Measurements from ENCODE around the gene LRRC15. TPM values are rescaled to one million over a fixed set of nuclear protein-coding genes. Genes with fewer than 3 reads are reported as not detected.

Gene LRRC15
- total RNA-seq, 5 donors from 2014 or later (not counting 1 experiment from before 2014, with no cell fraction given) = not detected

GRCh38 chr3:194346035-194346434 lies 23.5 kb downstream of the LRRC15 start:
- DNase-seq = no peak

GRCh38 chr3:194344012-194344411 lies 25.5 kb downstream of the LRRC15 start:
- peaks cover 0 to 3% (median 2%) of the 10 kb centered on the region in 3 donors for H3K4me1 Mint-ChIP-seq
- CTCF ChIA-PET = interaction anchor here (0.6 to 3.8 kb wide), 18 partner anchors 9 to 678 kb away, joined by 3 to 16 read pairs (median 4); partner anchors contain the start of gene GP5 (in 2 of the 2)
- POLR2A ChIA-PET = interaction anchor here (0.7 to 0.9 kb wide), 2 partner anchors 10 to 153 kb away, joined by 3 read pairs; no protein-coding TSS in a partner anchor
- Histone ChIP-seq H3K36me3 (ENCODE audit: control insufficient read depth in 2 of 2, extremely low read depth in 1 of 2, insufficient read depth in 1 of 2, low read length in 1 of 2) (no peaks in the 10 kb centered on the region), H3K9me3 (no peaks in the 10 kb centered on the region), H3K27me3 (replicated peaks in 1 of 2; ENCODE audit: control insufficient read depth in 2 of 2, extremely low read depth in 1 of 2, insufficient read depth in 2 of 2, low read length in 1 of 2) (peaks cover 0 to 46% of the 10 kb centered on the region in 2 experiments), H3K4me1 (ENCODE audit: control insufficient read depth in 1 of 2, extremely low read depth in 1 of 2, insufficient read depth in 2 of 2, low read length in 2 of 2) (no peaks in the 10 kb centered on the region), H3K27ac (ENCODE audit: low read length) (no peak overlapping the region), H3K4me3 (ENCODE audit: control insufficient read depth in 1 of 2, extremely low read depth in 1 of 2, low read length in 1 of 2) (no peak overlapping the region)
- H3K4me3 Mint-ChIP-seq = no peak overlapping the region
- no peak overlapping the region for H3K27ac Mint-ChIP-seq
- H3K36me3 Mint-ChIP-seq = no peaks in the 10 kb centered on the region
- DNase-seq (peak; percentile 28 to 82 (median 60)), ATAC-seq (replicated peaks in 1 of 4) (peak; percentile 59 to 65 (median 64))
- peaks cover 5 to 25% of the 10 kb centered on the region in 2 donors for H3K27me3 Mint-ChIP-seq
- WGBS (ENCODE audit: insufficient coverage) = 55% methylated on average over 9 of the region's 9 CpGs
- H3K9me3 Mint-ChIP-seq = no peaks in the 10 kb centered on the region

More at GRCh38 chr3:194346035-194346434, 23.5 kb downstream of the LRRC15 start:
- no peak for ATAC-seq (replicated peaks in 1 of 4)
- H3K4me1 Mint-ChIP-seq = peaks cover 0 to 3% (median 2%) of the 10 kb centered on the region in 3 donors
- H3K27me3 Mint-ChIP-seq = peaks cover 5 to 23% of the 10 kb centered on the region in 2 donors
- peaks cover 0 to 46% of the 10 kb centered on the region in 2 experiments for H3K27me3 ChIP-seq (replicated peaks in 1 of 2; ENCODE audit: control insufficient read depth in 2 of 2, extremely low read depth in 1 of 2, insufficient read depth in 2 of 2, low read length in 1 of 2)
- WGBS (ENCODE audit: insufficient coverage) = 78% methylated on average over 8 of the region's 9 CpGs
- H3K4me1 ChIP-seq (ENCODE audit: control insufficient read depth in 1 of 2, extremely low read depth in 1 of 2, insufficient read depth in 2 of 2, low read length in 2 of 2) = no peaks in the 10 kb centered on the region
- no peak overlapping the region for H3K27ac ChIP-seq (ENCODE audit: low read length)
- CTCF ChIA-PET = interaction anchor here (1.1 to 2.1 kb wide), 4 partner anchors 10 to 61 kb away, joined by 3 to 7 read pairs (median 4); no protein-coding TSS in a partner anchor
- POLR2A ChIA-PET = no interaction called here
- H3K36me3 Mint-ChIP-seq = no peaks in the 10 kb centered on the region
- H3K27ac Mint-ChIP-seq = no peak overlapping the region
- no peaks in the 10 kb centered on the region for H3K9me3 Mint-ChIP-seq
- H3K36me3 ChIP-seq (ENCODE audit: control insufficient read depth in 2 of 2, extremely low read depth in 1 of 2, insufficient read depth in 1 of 2, low read length in 1 of 2) = no peaks in the 10 kb centered on the region
- H3K9me3 ChIP-seq = no peaks in the 10 kb centered on the region
- no peak overlapping the region for H3K4me3 Mint-ChIP-seq
- H3K4me3 ChIP-seq (ENCODE audit: control insufficient read depth in 1 of 2, extremely low read depth in 1 of 2, low read length in 1 of 2) = no peak overlapping the region

GRCh38 chr3:194343561-194343893 lies 26.0 kb downstream of the LRRC15 start:
- H3K9me3 Mint-ChIP-seq = no peaks in the 10 kb centered on the region
- no peak overlapping the region for H3K4me3 ChIP-seq (ENCODE audit: control insufficient read depth in 1 of 2, extremely low read depth in 1 of 2, low read length in 1 of 2)
- no peaks in the 10 kb centered on the region for H3K36me3 ChIP-seq (ENCODE audit: control insufficient read depth in 2 of 2, extremely low read depth in 1 of 2, insufficient read depth in 1 of 2, low read length in 1 of 2)
- H3K4me3 Mint-ChIP-seq = no peak overlapping the region
- ChIA-PET CTCF (interaction anchor here (0.6 to 3.8 kb wide), 18 partner anchors 8 to 678 kb away, joined by 3 to 16 read pairs (median 4); partner anchors contain the start of gene GP5 (in 2 of the 2)), POLR2A (interaction anchor here (0.7 to 0.9 kb wide), 2 partner anchors 9 to 152 kb away, joined by 3 read pairs; no protein-coding TSS in a partner anchor)
- no peaks in the 10 kb centered on the region for H3K36me3 Mint-ChIP-seq
- H3K4me1 Mint-ChIP-seq = peaks cover 0 to 3% (median 2%) of the 10 kb centered on the region in 3 donors
- no peak overlapping the region for H3K27ac ChIP-seq (ENCODE audit: low read length)
- H3K4me1 ChIP-seq (ENCODE audit: control insufficient read depth in 1 of 2, extremely low read depth in 1 of 2, insufficient read depth in 2 of 2, low read length in 2 of 2) = no peaks in the 10 kb centered on the region
- no peaks in the 10 kb centered on the region for H3K9me3 ChIP-seq
- ATAC-seq (replicated peaks in 1 of 4) (no peak), DNase-seq (no peak)
- no CpG with 5 or more reads among the region's 2 CpGs for WGBS (ENCODE audit: insufficient coverage)
- no peak overlapping the region for H3K27ac Mint-ChIP-seq
- H3K27me3 Mint-ChIP-seq = peaks cover 5 to 25% of the 10 kb centered on the region in 2 donors
- peaks cover 0 to 46% of the 10 kb centered on the region in 2 experiments for H3K27me3 ChIP-seq (replicated peaks in 1 of 2; ENCODE audit: control insufficient read depth in 2 of 2, extremely low read depth in 1 of 2, insufficient read depth in 2 of 2, low read length in 1 of 2)

GRCh38 chr3:194342861-194343560 lies 26.5 kb downstream of the LRRC15 start:
- H3K4me1 Mint-ChIP-seq = peaks cover 0 to 3% (median 2%) of the 10 kb centered on the region in 3 donors

GRCh38 chr3:194340757-194341400 lies 28.7 kb downstream of the LRRC15 start:
- no peaks in the 10 kb centered on the region for H3K36me3 Mint-ChIP-seq
- no peak overlapping the region for H3K27ac Mint-ChIP-seq
- WGBS (ENCODE audit: insufficient coverage) = 92% methylated on average over 22 of the region's 24 CpGs
- H3K27ac ChIP-seq (ENCODE audit: low read length) = no peak overlapping the region
- H3K36me3 ChIP-seq (ENCODE audit: control insufficient read depth in 2 of 2, extremely low read depth in 1 of 2, insufficient read depth in 1 of 2, low read length in 1 of 2) = no peaks in the 10 kb centered on the region
- H3K27me3 ChIP-seq (replicated peaks in 1 of 2; ENCODE audit: control insufficient read depth in 2 of 2, extremely low read depth in 1 of 2, insufficient read depth in 2 of 2, low read length in 1 of 2) = peaks cover 0 to 47% of the 10 kb centered on the region in 2 experiments
- DNase-seq = no peak
- H3K9me3 Mint-ChIP-seq = no peaks in the 10 kb centered on the region
- peaks cover 0 to 3% (median 2%) of the 10 kb centered on the region in 3 donors for H3K4me1 Mint-ChIP-seq
- ATAC-seq (replicated peaks in 1 of 4) = no peak
- no peak overlapping the region for H3K4me3 ChIP-seq (ENCODE audit: control insufficient read depth in 1 of 2, extremely low read depth in 1 of 2, low read length in 1 of 2)
- CTCF ChIA-PET = interaction anchor here (0.6 to 0.7 kb wide), 2 partner anchors 64 to 474 kb away, joined by 3 to 5 read pairs; no protein-coding TSS in a partner anchor
- POLR2A ChIA-PET = no interaction called here
- H3K4me3 Mint-ChIP-seq = no peak overlapping the region
- no peaks in the 10 kb centered on the region for H3K9me3 ChIP-seq
- H3K27me3 Mint-ChIP-seq = peaks cover 5 to 33% of the 10 kb centered on the region in 2 donors
- H3K4me1 ChIP-seq (ENCODE audit: control insufficient read depth in 1 of 2, extremely low read depth in 1 of 2, insufficient read depth in 2 of 2, low read length in 2 of 2) = no peaks in the 10 kb centered on the region

More at GRCh38 chr3:194342861-194343560, 26.5 kb downstream of the LRRC15 start:
- POLR2A ChIA-PET = interaction anchor here (0.7 to 0.9 kb wide), 2 partner anchors 8 to 152 kb away, joined by 3 read pairs; no protein-coding TSS in a partner anchor
- Mint-ChIP-seq H3K4me3 (no peak overlapping the region), H3K36me3 (no peaks in the 10 kb centered on the region), H3K27ac (no peak overlapping the region), H3K9me3 (no peaks in the 10 kb centered on the region), H3K27me3 (peaks cover 5 to 25% of the 10 kb centered on the region in 2 donors)
- H3K4me1 ChIP-seq (ENCODE audit: control insufficient read depth in 1 of 2, extremely low read depth in 1 of 2, insufficient read depth in 2 of 2, low read length in 2 of 2) = no peaks in the 10 kb centered on the region
- 83% methylated on average over 2 of the region's 9 CpGs for WGBS (ENCODE audit: insufficient coverage)
- no peaks in the 10 kb centered on the region for H3K9me3 ChIP-seq
- DNase-seq (no peak), ATAC-seq (replicated peaks in 1 of 4) (no peak)
- H3K4me3 ChIP-seq (ENCODE audit: control insufficient read depth in 1 of 2, extremely low read depth in 1 of 2, low read length in 1 of 2) = no peak overlapping the region
- peaks cover 0 to 46% of the 10 kb centered on the region in 2 experiments for H3K27me3 ChIP-seq (replicated peaks in 1 of 2; ENCODE audit: control insufficient read depth in 2 of 2, extremely low read depth in 1 of 2, insufficient read depth in 2 of 2, low read length in 1 of 2)
- no peaks in the 10 kb centered on the region for H3K36me3 ChIP-seq (ENCODE audit: control insufficient read depth in 2 of 2, extremely low read depth in 1 of 2, insufficient read depth in 1 of 2, low read length in 1 of 2)
- CTCF ChIA-PET = interaction anchor here (0.6 to 3.8 kb wide), 16 partner anchors 8 to 677 kb away, joined by 3 to 16 read pairs (median 4); partner anchors contain the start of gene GP5 (in 2 of the 2)
- no peak overlapping the region for H3K27ac ChIP-seq (ENCODE audit: low read length)

GRCh38 chr3:194339840-194340239 lies 29.7 kb downstream of the LRRC15 start:
- H3K27me3 ChIP-seq (replicated peaks in 1 of 2; ENCODE audit: control insufficient read depth in 2 of 2, extremely low read depth in 1 of 2, insufficient read depth in 2 of 2, low read length in 1 of 2) = peaks cover 0 to 46% of the 10 kb centered on the region in 2 experiments
- Mint-ChIP-seq H3K4me1 (peaks cover 0 to 3% (median 2%) of the 10 kb centered on the region in 3 donors), H3K9me3 (no peaks in the 10 kb centered on the region), H3K36me3 (no peaks in the 10 kb centered on the region), H3K4me3 (no peak overlapping the region), H3K27ac (no peak overlapping the region), H3K27me3 (peaks cover 5 to 30% of the 10 kb centered on the region in 2 donors)
- 86% methylated on average over 3 of the region's 5 CpGs for WGBS (ENCODE audit: insufficient coverage)
- no peaks in the 10 kb centered on the region for H3K9me3 ChIP-seq
- no peak overlapping the region for H3K27ac ChIP-seq (ENCODE audit: low read length)
- H3K36me3 ChIP-seq (ENCODE audit: control insufficient read depth in 2 of 2, extremely low read depth in 1 of 2, insufficient read depth in 1 of 2, low read length in 1 of 2) = no peaks in the 10 kb centered on the region
- H3K4me1 ChIP-seq (ENCODE audit: control insufficient read depth in 1 of 2, extremely low read depth in 1 of 2, insufficient read depth in 2 of 2, low read length in 2 of 2) = no peaks in the 10 kb centered on the region
- H3K4me3 ChIP-seq (ENCODE audit: control insufficient read depth in 1 of 2, extremely low read depth in 1 of 2, low read length in 1 of 2) = no peak overlapping the region
- ATAC-seq (replicated peaks in 1 of 4) = no peak
- no peak for DNase-seq
- POLR2A ChIA-PET = interaction anchor here in 1 of 2 donors (0.6 kb wide), 1 partner anchor 56 kb away, joined by 5 read pairs; no protein-coding TSS in a partner anchor
- CTCF ChIA-PET = no interaction called here
